Measurements from ENCODE around the gene SYNPO2L.
"Not testable (repeated sequence)": the region's sequence is repeated elsewhere in the genome, so short reads cannot be mapped to it uniquely, and the experiment has no call there.

DNA sequence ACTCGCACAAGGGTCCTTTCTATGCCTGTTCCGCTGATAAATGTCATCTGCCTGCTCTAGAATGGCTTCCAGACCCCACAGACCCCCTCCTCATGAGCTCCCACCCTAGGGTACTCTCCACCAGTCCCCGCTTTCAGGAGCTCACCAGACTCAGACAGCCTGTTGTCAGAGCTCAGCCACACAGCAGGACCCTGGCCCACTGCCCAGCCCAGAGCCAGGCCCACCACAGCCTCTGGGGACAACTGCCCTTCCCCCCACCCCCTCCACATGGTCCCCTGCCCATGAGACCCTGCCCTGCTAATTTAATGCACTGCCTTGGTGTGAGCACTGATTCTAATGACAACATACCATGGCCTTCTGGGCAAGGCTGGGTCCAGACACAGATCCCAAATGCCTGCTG is 9.8 kb upstream of the SYNPO2L start:
- TF ChIP-seq POLR2A, POLR2AphosphoS5 (IDR thresholded peaks at IDR 0.05; ENCODE audit: low read depth, low read length): not testable (repeated sequence)

Data from GM12891 (cell line).